ENCODE data around the gene ARL8A. TPM values are rescaled to one million over a fixed set of nuclear protein-coding genes. Genes with fewer than 3 reads are reported as not detected.

Gene ARL8A
- total and polyA plus RNA-seq, 2 experiments from 2014 or later, result 30.3 to 32.7 TPM

DNA sequence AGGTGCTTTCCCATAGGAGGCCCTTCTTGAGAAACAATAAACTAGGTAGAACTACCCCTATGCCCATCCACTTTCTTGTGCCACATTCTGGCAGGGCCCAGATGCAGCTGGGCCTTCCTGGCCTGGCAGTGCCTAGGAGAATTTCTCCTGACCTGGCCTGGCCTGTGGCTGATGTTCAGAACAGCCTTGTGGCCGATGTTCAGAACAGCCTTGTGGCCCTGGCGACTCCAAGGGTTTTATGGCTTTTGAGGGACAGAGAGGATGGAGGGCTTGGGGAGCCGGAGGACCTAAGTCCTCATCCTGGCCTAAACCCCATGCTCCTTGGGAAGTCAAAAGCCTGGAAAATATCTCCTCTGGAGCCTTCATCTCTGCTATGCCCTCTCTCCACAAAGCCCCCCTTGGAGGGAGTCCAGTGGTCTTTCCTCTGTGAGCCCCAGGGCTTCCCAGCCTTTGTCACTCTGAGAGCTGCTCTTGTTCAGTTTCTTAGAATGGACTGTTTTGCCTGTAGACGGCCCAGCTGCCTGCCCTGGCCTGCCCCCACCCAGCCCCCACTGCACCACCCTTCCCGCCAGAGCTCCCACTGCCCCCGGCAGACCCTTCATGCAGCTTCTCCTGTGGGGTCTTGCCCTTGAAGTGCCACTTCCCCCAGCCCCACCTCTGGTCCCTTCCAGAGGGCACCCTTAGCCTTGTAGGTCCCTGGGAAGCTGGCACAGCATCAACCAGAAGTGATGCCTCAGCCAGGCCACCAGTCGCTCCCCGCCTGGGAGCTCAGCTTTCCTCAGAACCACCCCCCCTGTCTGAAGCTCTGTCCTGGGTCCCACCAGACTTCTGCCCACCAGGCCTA lies 14.9 kb downstream of the ARL8A start:
- Histone ChIP-seq H3K9me2 (ENCODE audit: insufficient read depth) (no peaks in the 10 kb centered on the region), H3K79me2 (replicated peaks; ENCODE audit: insufficient read depth) (no peaks in the 10 kb centered on the region), H4K20me1 (replicated peaks; ENCODE audit: insufficient read depth) (no peaks in the 10 kb centered on the region; the same call in 1 of the 2 replicates), H3K4me2 (no peak overlapping the region), H3K27me3 (ENCODE audit: insufficient read depth) (no peaks in the 10 kb centered on the region), H3F3A (replicated peaks; ENCODE audit: low read depth) (no peaks in the 10 kb centered on the region), H3K4me1 (ENCODE audit: insufficient read depth) (no peaks in the 10 kb centered on the region; the same call in 1 of the 2 replicates), H3K4me3 (no peak overlapping the region), H3K27ac (ENCODE audit: low read depth) (no peak overlapping the region), H2AFZ (no peak overlapping the region), H3K36me3 (ENCODE audit: insufficient read depth) (no peaks in the 10 kb centered on the region; the same call in 1 of the 2 replicates)
- Mint-ChIP-seq H3K4me3 (no peak overlapping the region), H3K36me3 (ENCODE audit: low read depth) (peaks cover 20% of the 10 kb centered on the region), H3K27ac (no peak overlapping the region), H3K27me3 (ENCODE audit: insufficient read depth, low read depth, poor library complexity) (peaks cover 9% of the 10 kb centered on the region), H3K4me1 (peaks cover 11% of the 10 kb centered on the region), H3K9me3 (no peaks in the 10 kb centered on the region; the same call in 2 of the 3 replicates)
- DNase-seq (ENCODE audit: low spot score), result no peak
- no peak for ATAC-seq
- TF ChIP-seq EZH2 (IDR thresholded peaks at IDR 0.05; ENCODE audit: low read depth, unreplicated experiment) (no peak), ZNF331 (CRISPR knock-in tag; IDR thresholded peaks at IDR 0.05; ENCODE audit: low read depth) (no peak), POLR2AphosphoS5 (IDR thresholded peaks at IDR 0.05; ENCODE audit: low read depth) (no peak), CREB1 (CRISPR knock-in tag; IDR thresholded peaks at IDR 0.05; ENCODE audit: low read depth) (no peak), CTCF (conservative IDR thresholded peaks at IDR 0.05; ENCODE audit: low read depth in 2 of 2) (no peak)
- TF ChIP-seq, protein P1, sequence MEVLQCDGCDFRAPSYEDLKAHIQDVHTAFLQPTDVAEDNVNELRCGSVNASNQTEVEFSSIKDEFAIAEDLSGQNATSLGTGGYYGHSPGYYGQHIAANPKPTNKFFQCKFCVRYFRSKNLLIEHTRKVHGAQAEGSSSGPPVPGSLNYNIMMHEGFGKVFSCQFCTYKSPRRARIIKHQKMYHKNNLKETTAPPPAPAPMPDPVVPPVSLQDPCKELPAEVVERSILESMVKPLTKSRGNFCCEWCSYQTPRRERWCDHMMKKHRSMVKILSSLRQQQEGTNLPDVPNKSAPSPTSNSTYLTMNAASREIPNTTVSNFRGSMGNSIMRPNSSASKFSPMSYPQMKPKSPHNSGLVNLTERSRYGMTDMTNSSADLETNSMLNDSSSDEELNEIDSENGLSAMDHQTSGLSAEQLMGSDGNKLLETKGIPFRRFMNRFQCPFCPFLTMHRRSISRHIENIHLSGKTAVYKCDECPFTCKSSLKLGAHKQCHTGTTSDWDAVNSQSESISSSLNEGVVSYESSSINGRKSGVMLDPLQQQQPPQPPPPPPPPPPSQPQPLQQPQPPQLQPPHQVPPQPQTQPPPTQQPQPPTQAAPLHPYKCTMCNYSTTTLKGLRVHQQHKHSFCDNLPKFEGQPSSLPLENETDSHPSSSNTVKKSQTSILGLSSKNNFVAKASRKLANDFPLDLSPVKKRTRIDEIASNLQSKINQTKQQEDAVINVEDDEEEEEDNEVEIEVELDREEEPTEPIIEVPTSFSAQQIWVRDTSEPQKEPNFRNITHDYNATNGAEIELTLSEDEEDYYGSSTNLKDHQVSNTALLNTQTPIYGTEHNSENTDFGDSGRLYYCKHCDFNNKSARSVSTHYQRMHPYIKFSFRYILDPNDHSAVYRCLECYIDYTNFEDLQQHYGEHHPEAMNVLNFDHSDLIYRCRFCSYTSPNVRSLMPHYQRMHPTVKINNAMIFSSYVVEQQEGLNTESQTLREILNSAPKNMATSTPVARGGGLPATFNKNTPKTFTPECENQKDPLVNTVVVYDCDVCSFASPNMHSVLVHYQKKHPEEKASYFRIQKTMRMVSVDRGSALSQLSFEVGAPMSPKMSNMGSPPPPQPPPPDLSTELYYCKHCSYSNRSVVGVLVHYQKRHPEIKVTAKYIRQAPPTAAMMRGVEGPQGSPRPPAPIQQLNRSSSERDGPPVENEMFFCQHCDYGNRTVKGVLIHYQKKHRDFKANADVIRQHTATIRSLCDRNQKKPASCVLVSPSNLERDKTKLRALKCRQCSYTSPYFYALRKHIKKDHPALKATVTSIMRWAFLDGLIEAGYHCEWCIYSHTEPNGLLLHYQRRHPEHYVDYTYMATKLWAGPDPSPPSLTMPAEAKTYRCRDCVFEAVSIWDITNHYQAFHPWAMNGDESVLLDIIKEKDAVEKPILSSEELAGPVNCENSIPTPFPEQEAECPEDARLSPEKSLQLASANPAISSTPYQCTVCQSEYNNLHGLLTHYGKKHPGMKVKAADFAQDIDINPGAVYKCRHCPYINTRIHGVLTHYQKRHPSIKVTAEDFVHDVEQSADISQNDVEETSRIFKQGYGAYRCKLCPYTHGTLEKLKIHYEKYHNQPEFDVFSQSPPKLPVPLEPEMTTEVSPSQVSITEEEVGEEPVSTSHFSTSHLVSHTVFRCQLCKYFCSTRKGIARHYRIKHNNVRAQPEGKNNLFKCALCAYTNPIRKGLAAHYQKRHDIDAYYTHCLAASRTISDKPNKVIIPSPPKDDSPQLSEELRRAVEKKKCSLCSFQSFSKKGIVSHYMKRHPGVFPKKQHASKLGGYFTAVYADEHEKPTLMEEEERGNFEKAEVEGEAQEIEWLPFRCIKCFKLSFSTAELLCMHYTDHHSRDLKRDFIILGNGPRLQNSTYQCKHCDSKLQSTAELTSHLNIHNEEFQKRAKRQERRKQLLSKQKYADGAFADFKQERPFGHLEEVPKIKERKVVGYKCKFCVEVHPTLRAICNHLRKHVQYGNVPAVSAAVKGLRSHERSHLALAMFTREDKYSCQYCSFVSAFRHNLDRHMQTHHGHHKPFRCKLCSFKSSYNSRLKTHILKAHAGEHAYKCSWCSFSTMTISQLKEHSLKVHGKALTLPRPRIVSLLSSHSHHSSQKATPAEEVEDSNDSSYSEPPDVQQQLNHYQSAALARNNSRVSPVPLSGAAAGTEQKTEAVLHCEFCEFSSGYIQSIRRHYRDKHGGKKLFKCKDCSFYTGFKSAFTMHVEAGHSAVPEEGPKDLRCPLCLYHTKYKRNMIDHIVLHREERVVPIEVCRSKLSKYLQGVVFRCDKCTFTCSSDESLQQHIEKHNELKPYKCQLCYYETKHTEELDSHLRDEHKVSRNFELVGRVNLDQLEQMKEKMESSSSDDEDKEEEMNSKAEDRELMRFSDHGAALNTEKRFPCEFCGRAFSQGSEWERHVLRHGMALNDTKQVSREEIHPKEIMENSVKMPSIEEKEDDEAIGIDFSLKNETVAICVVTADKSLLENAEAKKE (CRISPR knock-in tag; IDR thresholded peaks at IDR 0.05), result no peak
- TF ChIP-seq, protein P2, sequence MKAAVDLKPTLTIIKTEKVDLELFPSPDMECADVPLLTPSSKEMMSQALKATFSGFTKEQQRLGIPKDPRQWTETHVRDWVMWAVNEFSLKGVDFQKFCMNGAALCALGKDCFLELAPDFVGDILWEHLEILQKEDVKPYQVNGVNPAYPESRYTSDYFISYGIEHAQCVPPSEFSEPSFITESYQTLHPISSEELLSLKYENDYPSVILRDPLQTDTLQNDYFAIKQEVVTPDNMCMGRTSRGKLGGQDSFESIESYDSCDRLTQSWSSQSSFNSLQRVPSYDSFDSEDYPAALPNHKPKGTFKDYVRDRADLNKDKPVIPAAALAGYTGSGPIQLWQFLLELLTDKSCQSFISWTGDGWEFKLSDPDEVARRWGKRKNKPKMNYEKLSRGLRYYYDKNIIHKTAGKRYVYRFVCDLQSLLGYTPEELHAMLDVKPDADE (IDR thresholded peaks at IDR 0.05), result no peak
- TF ChIP-seq, protein P3, sequence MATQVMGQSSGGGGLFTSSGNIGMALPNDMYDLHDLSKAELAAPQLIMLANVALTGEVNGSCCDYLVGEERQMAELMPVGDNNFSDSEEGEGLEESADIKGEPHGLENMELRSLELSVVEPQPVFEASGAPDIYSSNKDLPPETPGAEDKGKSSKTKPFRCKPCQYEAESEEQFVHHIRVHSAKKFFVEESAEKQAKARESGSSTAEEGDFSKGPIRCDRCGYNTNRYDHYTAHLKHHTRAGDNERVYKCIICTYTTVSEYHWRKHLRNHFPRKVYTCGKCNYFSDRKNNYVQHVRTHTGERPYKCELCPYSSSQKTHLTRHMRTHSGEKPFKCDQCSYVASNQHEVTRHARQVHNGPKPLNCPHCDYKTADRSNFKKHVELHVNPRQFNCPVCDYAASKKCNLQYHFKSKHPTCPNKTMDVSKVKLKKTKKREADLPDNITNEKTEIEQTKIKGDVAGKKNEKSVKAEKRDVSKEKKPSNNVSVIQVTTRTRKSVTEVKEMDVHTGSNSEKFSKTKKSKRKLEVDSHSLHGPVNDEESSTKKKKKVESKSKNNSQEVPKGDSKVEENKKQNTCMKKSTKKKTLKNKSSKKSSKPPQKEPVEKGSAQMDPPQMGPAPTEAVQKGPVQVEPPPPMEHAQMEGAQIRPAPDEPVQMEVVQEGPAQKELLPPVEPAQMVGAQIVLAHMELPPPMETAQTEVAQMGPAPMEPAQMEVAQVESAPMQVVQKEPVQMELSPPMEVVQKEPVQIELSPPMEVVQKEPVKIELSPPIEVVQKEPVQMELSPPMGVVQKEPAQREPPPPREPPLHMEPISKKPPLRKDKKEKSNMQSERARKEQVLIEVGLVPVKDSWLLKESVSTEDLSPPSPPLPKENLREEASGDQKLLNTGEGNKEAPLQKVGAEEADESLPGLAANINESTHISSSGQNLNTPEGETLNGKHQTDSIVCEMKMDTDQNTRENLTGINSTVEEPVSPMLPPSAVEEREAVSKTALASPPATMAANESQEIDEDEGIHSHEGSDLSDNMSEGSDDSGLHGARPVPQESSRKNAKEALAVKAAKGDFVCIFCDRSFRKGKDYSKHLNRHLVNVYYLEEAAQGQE (IDR thresholded peaks at IDR 0.05; ENCODE audit: unreplicated experiment), result no peak
